PFSK-1 (cell line): Measurements from ENCODE around the gene SLC12A3.

ENCODE experiments used
- FOXP2 ChIP-seq: optimal IDR thresholded peaks from 2 replicates; pipeline ENCODE3; 2011; ENCODE audit warnings: borderline replicate concordance, control low read depth, inconsistent platforms; ENCODE audit not compliant: insufficient read depth; ENCODE audit errors: extremely low read length, extremely low read depth
- POLR2AphosphoS5 ChIP-seq: IDR thresholded peaks from 2 replicates; pipeline ENCODE4 v1.6.1; 2012; ENCODE audit warnings: low read depth, mild to moderate bottlenecking, control low read depth, low read length, moderate library complexity
- SIN3A ChIP-seq: IDR thresholded peaks from 2 replicates; pipeline ENCODE4 v1.6.1; 2012; ENCODE audit warnings: mild to moderate bottlenecking, low read length, moderate library complexity, borderline replicate concordance; ENCODE audit not compliant: insufficient read depth
- TAF1 ChIP-seq: IDR thresholded peaks from 2 replicates; pipeline ENCODE4 v1.6.1; 2012; ENCODE audit warnings: low read length, control low read depth, borderline replicate concordance; ENCODE audit not compliant: insufficient read depth
- TF ChIP-seq, protein P1 (sequence below), 2 experiments: IDR thresholded peaks; 2 replicates each; pipeline versions ENCODE4 v1.6.1 to v1.8.0; 2011 to 2012; ENCODE audit warnings: low read depth in 2 of 2, low read length in 2 of 2, control low read depth in 1 of 2, inconsistent platforms in 1 of 2, mild to moderate bottlenecking in 1 of 2, moderate library complexity in 1 of 2; ENCODE audit not compliant: insufficient read depth in 1 of 2

DNA sequence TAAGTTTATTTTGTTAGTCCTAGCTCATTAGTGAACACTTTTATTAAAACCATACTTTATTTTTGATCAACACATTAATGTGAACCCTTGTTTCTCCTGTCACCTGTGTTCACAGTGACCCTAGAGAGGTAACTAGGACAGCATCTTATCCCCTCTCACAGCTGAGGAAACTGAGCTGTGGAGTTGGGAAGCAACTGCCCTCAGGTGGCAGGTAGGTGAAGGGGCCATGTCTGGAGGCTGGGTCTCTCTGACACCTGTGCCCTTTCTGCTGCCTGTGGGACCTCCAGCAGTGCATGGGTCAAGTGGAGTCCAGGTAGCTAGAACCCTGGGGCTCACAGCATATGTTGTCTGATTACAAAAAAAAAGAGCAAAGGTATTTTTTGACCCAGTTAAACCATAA lies 22.9 kb upstream of the SLC12A3 start:
- TF ChIP-seq FOXP2 (no peak), POLR2AphosphoS5 (no peak), SIN3A (no peak), TAF1 (no peak)
- TF ChIP-seq, protein P1, sequence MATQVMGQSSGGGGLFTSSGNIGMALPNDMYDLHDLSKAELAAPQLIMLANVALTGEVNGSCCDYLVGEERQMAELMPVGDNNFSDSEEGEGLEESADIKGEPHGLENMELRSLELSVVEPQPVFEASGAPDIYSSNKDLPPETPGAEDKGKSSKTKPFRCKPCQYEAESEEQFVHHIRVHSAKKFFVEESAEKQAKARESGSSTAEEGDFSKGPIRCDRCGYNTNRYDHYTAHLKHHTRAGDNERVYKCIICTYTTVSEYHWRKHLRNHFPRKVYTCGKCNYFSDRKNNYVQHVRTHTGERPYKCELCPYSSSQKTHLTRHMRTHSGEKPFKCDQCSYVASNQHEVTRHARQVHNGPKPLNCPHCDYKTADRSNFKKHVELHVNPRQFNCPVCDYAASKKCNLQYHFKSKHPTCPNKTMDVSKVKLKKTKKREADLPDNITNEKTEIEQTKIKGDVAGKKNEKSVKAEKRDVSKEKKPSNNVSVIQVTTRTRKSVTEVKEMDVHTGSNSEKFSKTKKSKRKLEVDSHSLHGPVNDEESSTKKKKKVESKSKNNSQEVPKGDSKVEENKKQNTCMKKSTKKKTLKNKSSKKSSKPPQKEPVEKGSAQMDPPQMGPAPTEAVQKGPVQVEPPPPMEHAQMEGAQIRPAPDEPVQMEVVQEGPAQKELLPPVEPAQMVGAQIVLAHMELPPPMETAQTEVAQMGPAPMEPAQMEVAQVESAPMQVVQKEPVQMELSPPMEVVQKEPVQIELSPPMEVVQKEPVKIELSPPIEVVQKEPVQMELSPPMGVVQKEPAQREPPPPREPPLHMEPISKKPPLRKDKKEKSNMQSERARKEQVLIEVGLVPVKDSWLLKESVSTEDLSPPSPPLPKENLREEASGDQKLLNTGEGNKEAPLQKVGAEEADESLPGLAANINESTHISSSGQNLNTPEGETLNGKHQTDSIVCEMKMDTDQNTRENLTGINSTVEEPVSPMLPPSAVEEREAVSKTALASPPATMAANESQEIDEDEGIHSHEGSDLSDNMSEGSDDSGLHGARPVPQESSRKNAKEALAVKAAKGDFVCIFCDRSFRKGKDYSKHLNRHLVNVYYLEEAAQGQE (IDR thresholded peaks at IDR 0.05; ENCODE audit: insufficient read depth in 1 of 2, low read depth in 2 of 2, low read length in 2 of 2): no peak
